Fibroblast of mammary gland (primary cell): ENCODE results near the gene CFAP97D2.

Experiments
- DNase-seq: peaks from one replicate; pipeline ENCODE4 v3.0.0-alpha.2; 2010; ENCODE audit warnings: low read depth
- H3K4me3 ChIP-seq: 2 replicates; pipeline ENCODE4 v1.5.1; 2011; ENCODE audit warnings: low read depth, mild to moderate bottlenecking, low read length, moderate library complexity; ENCODE audit not compliant: control insufficient read depth
- TF ChIP-seq, protein P1 (sequence below): conservative IDR thresholded peaks from 2 replicates; pipeline ENCODE4 v1.5.1; 2011; ENCODE audit warnings: low read depth, low read length, inconsistent platforms; ENCODE audit not compliant: control insufficient read depth, insufficient read depth

CFAP97D2 gene

DNA sequence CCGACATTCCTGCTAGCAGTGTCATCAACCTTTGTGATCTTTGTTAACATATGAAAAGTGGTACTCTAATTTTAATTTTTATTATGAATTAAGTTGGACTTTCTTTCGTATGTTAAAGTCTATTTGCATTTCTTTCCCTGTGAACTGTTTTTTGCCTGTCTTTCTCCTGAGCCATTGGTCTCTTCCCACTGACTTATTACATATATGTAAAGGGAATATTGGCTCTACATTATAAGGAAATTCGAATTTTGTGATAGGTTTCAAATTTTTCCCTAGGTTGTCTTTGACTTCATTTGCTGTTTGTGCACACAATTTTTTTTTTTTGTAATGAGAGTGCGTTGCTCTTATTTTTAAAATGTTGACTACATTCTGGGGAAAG lies 55.2 kb downstream of the CFAP97D2 start:
- H3K4me3 ChIP-seq: peak overlapping the region; percentile 18
- TF ChIP-seq, protein P1, sequence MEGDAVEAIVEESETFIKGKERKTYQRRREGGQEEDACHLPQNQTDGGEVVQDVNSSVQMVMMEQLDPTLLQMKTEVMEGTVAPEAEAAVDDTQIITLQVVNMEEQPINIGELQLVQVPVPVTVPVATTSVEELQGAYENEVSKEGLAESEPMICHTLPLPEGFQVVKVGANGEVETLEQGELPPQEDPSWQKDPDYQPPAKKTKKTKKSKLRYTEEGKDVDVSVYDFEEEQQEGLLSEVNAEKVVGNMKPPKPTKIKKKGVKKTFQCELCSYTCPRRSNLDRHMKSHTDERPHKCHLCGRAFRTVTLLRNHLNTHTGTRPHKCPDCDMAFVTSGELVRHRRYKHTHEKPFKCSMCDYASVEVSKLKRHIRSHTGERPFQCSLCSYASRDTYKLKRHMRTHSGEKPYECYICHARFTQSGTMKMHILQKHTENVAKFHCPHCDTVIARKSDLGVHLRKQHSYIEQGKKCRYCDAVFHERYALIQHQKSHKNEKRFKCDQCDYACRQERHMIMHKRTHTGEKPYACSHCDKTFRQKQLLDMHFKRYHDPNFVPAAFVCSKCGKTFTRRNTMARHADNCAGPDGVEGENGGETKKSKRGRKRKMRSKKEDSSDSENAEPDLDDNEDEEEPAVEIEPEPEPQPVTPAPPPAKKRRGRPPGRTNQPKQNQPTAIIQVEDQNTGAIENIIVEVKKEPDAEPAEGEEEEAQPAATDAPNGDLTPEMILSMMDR: no peak
- DNase-seq: no peak

DNA sequence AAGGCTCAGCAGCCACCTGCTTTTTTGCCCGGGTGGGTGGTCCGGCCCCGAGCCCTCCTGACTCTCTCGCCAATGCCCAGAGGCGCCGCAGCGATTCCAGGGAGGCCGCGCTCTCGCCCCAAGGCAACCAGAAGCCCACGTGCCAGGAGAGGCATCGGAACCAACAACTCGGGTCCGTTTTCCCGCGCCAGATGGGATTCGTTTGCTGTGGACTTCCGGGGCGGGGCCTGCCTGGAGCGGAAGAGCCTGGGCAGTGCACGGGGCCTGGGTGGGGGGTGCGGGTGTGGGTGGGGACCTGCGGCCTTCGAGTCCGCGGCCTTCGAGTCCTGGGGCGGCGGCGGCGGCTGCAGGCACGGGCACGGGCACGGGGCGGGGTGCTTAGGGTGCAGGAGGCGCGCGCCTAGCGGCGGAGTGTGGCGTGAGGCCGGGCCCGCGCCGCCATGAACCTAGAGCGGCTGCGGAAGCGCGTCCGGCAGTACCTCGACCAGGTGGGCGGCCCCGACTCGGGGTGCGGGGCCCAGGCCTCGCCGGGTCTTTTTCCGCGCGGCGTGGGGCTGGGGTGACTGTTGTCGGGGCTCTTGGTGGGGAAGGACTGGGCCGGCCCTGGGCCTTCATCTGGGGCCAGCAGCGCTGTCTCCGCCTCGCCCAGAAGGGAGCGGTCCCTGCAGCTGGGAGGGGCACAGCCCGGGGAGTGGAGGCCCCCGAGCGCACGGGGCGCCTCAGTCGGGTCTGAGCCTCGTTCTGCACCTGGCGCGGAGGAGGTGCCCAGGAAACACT lies 55.8 kb downstream of the CFAP97D2 start, which contains the start of gene CDC16:
Gene CDC16 (plus strand): TSS at position 253 of the 777 bp plus-strand sequence. CDS start 188 bp downstream, at position 441.
- TF ChIP-seq, protein P1: no peak
- DNase-seq: peak; percentile 87
- H3K4me3 ChIP-seq: peak within 1 kb of the TSS; percentile 61

DNA sequence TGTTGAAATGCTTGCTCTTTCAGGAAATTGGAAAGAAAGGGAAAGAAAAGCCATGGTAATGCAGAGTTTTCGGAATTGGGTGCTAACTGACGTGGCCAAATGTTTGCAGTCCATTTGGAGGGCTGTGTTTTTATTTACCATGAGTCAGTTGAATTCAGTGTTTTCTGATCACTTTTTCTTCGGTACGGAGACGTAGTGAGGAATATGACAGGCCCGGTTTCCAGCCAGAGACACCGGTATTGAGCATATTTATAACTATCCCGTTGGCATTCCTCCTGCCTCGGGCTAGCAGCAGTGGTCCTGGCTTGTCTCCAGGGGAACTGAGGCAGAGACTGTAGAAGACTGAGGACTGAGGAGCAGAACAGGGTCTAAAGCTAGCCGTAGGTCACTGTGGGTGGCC lies 56.6 kb downstream of the CFAP97D2 start:
- peak overlapping the region; percentile 61 for H3K4me3 ChIP-seq
- DNase-seq: peak; percentile 22
- TF ChIP-seq, protein P1: no peak

DNA sequence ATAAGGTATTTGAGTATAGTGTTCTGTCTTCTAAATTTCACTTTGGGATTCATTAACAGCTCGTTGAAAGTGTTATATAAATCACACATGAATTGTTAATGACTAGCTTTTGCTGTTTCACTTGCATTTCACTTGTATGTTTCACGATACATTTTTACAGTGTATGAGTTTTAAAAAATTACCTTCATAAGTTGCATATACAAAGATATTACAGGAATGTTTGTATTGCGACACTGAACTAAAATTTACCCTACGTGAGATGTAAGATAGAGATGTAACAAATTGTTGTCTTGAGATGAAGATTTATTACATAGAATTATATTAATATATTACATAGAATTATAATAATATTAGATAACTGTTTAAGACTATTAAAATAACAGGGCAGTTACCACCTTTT lies 57.2 kb downstream of the CFAP97D2 start:
- DNase-seq: no peak
- TF ChIP-seq, protein P1: no peak
- H3K4me3 ChIP-seq: peak overlapping the region; percentile 61

DNA sequence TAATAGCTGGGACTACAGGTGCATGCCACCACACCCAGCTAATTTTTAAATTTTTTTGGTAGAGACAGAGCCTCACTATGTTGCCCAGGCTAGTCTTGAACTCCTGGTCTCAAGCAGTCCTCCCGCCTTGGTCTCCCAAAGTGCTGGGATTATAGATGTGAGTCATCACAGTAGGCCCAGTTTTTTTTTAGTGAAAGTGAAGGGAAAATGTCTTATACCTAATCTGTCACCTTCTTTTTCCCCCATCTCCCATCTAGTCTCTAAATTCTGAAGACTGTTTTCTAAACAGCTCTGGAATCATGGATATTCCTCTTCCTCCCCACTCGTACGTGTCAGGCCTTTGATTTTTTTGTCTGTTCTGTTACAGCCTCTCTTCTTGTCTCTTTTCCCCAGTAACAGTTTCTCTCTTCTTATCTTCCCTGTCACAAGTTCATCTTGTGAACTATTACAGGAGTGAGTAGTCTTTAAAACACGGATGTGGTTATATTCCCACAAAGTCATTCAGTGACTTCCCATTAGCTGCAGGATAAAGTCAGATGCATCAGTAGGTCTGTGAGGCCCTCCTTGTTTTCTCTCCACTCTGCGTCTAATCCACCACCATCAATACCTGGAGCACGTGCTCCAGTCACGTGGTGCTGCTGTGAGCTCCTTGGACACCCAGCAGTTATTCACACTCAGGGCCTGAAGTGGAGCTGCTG lies 58.5 kb downstream of the CFAP97D2 start:
- no peak overlapping the region for H3K4me3 ChIP-seq
- TF ChIP-seq, protein P1: no peak
- no peak for DNase-seq

DNA sequence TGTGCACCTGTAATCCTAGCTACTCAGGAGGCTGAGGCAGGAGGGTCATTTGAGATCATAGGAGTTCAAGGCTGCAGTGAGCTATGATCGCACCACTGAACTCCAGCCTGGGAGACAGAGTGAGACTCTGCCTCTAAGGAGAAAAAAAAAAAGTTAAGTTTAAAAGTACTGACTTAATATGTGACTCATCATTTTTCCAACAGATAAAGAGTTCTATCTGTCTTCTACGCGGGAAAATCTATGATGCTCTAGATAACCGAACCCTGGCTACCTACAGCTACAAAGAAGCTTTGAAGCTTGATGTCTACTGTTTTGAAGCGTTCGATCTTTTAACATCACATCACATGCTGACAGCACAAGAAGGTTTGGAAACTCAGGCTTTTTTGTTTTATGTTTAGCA lies 62.9 kb downstream of the CFAP97D2 start:
- TF ChIP-seq, protein P1: no peak
- no peak overlapping the region for H3K4me3 ChIP-seq
- no peak for DNase-seq

DNA sequence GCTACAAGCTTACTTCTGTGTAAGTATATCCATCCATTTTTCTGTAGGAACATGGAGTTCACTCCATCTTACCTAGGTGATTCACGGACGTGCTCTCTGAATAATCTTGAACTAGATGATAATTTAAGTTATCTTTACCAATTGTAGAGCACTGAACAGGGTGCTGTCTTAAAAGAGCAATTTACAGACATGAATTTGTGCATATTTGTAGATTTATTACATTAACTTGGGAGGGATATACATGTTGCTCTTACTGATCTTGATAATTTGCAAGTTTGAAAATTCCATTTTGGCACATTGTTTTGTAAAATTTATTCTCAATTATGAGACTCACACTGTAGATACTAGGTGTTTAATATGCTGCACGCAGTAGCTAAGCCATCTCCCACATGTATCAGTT lies 64.9 kb downstream of the CFAP97D2 start:
- TF ChIP-seq, protein P1: no peak
- DNase-seq: no peak
- no peak overlapping the region for H3K4me3 ChIP-seq
